Body of pancreas (tissue), 4 donors: ENCODE results near the gene SH3GL3. TPM values are rescaled to one million over a fixed set of nuclear protein-coding genes. Genes with fewer than 3 reads are reported as not detected.

ENCODE experiments used
- ATAC-seq: fragments of 150-250 bp; one replicate; pipeline ENCODE4 v1.9.1; 2016
- DNase-seq, 4 donors: peaks; one replicate each; pipeline ENCODE4 v3.0.0-alpha.2; 2019
- H3K27ac ChIP-seq, 4 donors: fragments of 200-600 bp; sonication (generic); 1 replicate in 3 of 4; 2 replicates in 1 of 4; pipeline versions ENCODE4 v1.5.1 to v1.6.1; 2016 to 2019; ENCODE audit warnings: mild to moderate bottlenecking in 1 of 4, mixed read lengths in 1 of 4, moderate library complexity in 1 of 4
- H3K27me3 ChIP-seq, 2 donors: fragments of 200-600 bp; sonication (generic); one replicate each; pipeline ENCODE4 v1.6.0; 2016; ENCODE audit warnings: mild to moderate bottlenecking in 1 of 2
- H3K36me3 ChIP-seq, 2 donors: fragments of 200-600 bp; sonication (generic); replicated peaks in 1 of 2; 2 replicates each; pipeline ENCODE4 v1.5.1; 2016; ENCODE audit warnings: low read depth in 2 of 2; ENCODE audit not compliant: insufficient read depth in 1 of 2
- H3K4me1 ChIP-seq: fragments of 200-600 bp; sonication (generic); one replicate; pipeline ENCODE4 v1.6.0; 2016
- H3K4me3 ChIP-seq, 2 donors: fragments of 200-600 bp; sonication (generic); 1 replicate in 1 of 2; 2 replicates in 1 of 2; pipeline ENCODE4 v1.5.1; 2016 to 2019
- H3K9me3 ChIP-seq, 3 donors: fragments of 200-600 bp; sonication (generic); 1 replicate in 2 of 3; 2 replicates in 1 of 3; pipeline ENCODE4 v1.5.1; 2016
- CTCF ChIP-seq, 7 experiments: fragments of 450-650 bp in 4 of 7; fragments of 200-600 bp in 3 of 7; sonication (generic) in 3 of 7; IDR thresholded peaks; one replicate each; pipeline ENCODE4 v1.5.1; 2016 to 2019; ENCODE audit warnings: antibody characterized with exemption in 7 of 7
- POLR2A ChIP-seq, 3 donors: fragments of 450-650 bp; IDR thresholded peaks; one replicate each; pipeline ENCODE4 v1.6.1; 2016; ENCODE audit warnings: antibody characterized with exemption in 3 of 3, mild to moderate bottlenecking in 2 of 3
- WGBS, 2 donors: methylation state at CpG; one replicate each; pipeline ENCODE4 v1.1.5; 2017; 5-methylcytosine and 5-hydroxymethylcytosine counted together
- intact Hi-C: fragments of 100-400 bp; cut with DNase I; formaldehyde crosslinking; loops from one replicate; pipeline ENCODE4 v1.15.1; 2023
- total RNA-seq, 2 donors: library from RNA; depleted of rRNA; stranded (reverse); fragments of >200 nt; gene quantifications; one replicate each; pipeline ENCODE4 v1.1.0, GENCODE V29; 2016

SH3GL3 gene
- total RNA-seq, 2 donors from 2014 or later = 2.3 TPM; not detected in 1

DNA sequence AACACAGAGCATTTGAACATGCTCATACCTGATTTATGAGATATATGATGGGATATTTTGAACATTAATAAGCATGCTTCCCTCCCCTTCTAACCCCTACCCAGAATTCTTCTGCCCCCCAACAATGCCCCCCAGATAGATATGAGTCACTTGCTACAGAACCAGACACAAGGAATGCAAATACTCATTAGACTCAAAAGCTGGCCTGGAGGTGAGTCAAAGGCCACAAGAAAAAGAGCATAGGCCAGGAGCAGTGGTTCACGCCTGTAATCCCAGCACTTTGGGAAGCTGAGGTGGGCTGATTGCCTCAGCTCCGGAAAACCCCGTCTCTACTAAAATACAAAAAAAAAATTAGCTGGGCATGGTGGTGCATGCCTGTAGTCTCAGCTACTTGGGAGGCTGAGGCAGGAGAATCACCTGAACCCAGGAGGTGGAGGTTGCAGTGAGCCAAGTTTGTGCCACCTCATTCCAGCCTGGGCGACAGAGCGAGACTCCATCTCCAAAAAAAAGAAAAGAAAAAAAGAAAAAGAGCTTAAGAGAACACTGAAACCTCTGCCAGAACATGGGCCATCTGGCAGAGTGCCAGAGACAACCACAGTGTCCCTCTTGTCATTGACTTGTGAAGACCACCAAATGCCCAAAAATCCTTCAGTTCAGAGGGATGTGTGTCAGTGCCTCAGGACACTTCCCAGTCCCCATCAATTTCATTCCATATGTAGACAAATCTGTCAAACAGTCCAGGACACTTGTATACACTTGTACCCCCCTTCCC, 3.9 kb upstream of the SH3GL3 start:
- ATAC-seq (no peak), DNase-seq (no peak)
- TF ChIP-seq POLR2A (IDR thresholded peaks at IDR 0.05) (no peak), CTCF (IDR thresholded peaks at IDR 0.05) (no peak)
- Histone ChIP-seq H3K27me3 (no peaks in the 10 kb centered on the region), H3K27ac (no peak overlapping the region), H3K36me3 (no peaks in the 10 kb centered on the region), H3K4me3 (no peak overlapping the region), H3K9me3 (no peaks in the 10 kb centered on the region), H3K4me1 (peaks cover 18% of the 10 kb centered on the region)
- intact Hi-C loops = no loop called here
- WGBS, 2 donors = 75 to 85% methylated on average over 5 of the region's 5 CpGs

DNA sequence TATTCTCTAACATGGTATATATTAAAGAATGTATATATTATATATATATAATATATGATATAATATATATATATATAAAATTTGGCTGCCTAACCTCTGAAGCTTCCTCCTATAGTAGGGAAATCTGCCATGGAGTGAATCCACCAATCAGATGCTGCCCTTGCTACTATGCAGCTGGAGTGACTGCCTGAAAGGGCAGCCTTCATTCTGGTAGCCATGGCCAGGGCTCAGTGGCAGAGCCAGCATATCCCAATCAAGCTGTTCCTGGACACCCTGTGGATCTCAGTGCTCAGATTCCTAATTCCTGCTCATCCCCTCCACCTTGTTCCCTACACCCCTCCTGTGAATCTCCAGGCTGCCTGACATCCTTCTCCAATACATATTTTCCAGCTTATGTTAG, 2.2 kb upstream of the SH3GL3 start:
- H3K4me3 ChIP-seq = no peak overlapping the region
- DNase-seq (no peak), ATAC-seq (no peak)
- intact Hi-C loops = no loop called here
- no peaks in the 10 kb centered on the region for H3K27me3 ChIP-seq
- H3K27ac ChIP-seq = no peak overlapping the region
- H3K9me3 ChIP-seq = no peaks in the 10 kb centered on the region
- no peak for TF ChIP-seq CTCF (IDR thresholded peaks at IDR 0.05)
- TF ChIP-seq POLR2A (IDR thresholded peaks at IDR 0.05) = no peak
- no peaks in the 10 kb centered on the region for H3K36me3 ChIP-seq
- peaks cover 18% of the 10 kb centered on the region for H3K4me1 ChIP-seq

DNA sequence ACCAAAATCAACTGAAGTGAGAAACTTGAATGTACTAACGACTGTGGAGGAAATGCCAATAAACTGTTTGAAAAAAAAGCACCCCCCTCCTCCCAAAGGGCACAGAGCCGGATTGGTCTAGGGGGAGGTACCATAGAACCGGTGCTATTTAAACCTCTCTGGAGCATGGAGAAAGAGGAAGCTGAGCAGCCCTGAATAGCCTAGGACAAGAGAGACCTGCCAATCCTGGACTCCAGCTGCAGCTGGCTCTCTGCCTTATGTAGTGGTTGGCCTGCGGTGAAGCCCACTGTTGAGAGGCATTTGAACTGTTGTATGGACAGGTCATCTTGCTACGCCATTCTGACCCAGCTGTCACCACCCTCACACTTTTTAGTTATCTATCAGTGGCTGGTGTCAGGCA, 1.5 kb upstream of the SH3GL3 start:
- H3K4me1 ChIP-seq = peaks cover 18% of the 10 kb centered on the region
- no peak for DNase-seq
- no peak for ATAC-seq
- H3K27me3 ChIP-seq = no peaks in the 10 kb centered on the region
- H3K27ac ChIP-seq = no peak overlapping the region
- 39 to 55% methylated on average over 5 of the region's 5 CpGs for WGBS, 2 donors
- TF ChIP-seq POLR2A (IDR thresholded peaks at IDR 0.05) (no peak), CTCF (IDR thresholded peaks at IDR 0.05) (no peak)
- H3K9me3 ChIP-seq = no peaks in the 10 kb centered on the region
- H3K36me3 ChIP-seq = no peaks in the 10 kb centered on the region
- intact Hi-C loops = no loop called here
- H3K4me3 ChIP-seq = no peak overlapping the region

GRCh38 chr15:83446417-83446816, 724 bp upstream of the SH3GL3 start:
- intact Hi-C loops = no loop called here
- Histone ChIP-seq H3K4me1 (peaks cover 18% of the 10 kb centered on the region), H3K27ac (no peak overlapping the region), H3K4me3 (no peak overlapping the region), H3K9me3 (no peaks in the 10 kb centered on the region), H3K27me3 (no peaks in the 10 kb centered on the region), H3K36me3 (no peaks in the 10 kb centered on the region)
- TF ChIP-seq CTCF (IDR thresholded peaks at IDR 0.05) (no peak), POLR2A (IDR thresholded peaks at IDR 0.05) (no peak)
- ATAC-seq (no peak), DNase-seq (no peak)
- WGBS, 2 donors = 64 to 88% methylated on average over 5 to 14 of the region's 14 CpGs

DNA sequence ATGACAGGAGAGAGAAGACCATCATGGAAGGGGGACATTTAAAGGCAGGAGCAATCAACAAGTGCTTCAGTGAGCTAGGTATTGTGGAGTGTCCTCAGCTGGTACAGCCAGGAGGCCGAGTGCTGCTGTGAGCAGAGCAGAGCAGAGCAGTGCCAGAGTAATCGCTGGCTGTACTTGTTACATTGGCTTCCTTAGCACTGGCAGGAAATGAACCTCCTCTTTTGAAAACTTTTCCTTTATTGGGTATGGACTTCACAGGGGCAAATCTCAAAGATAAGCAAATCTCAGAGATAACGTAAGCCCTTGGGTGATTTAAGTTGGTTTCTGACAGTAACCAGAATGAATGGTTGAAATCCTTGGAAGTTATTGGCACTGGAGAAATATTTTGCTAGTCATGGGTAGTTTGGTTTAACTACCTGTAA, 2.1 kb downstream of the SH3GL3 start:
- DNase-seq = no peak
- Histone ChIP-seq H3K4me1 (peaks cover 18% of the 10 kb centered on the region), H3K9me3 (no peaks in the 10 kb centered on the region), H3K27ac (no peak overlapping the region), H3K4me3 (no peak overlapping the region), H3K36me3 (no peaks in the 10 kb centered on the region), H3K27me3 (no peaks in the 10 kb centered on the region)
- intact Hi-C loops = no loop called here
- ATAC-seq = no peak
- WGBS, 2 donors = 32 to 36% methylated on average over 3 of the region's 3 CpGs
- TF ChIP-seq POLR2A (IDR thresholded peaks at IDR 0.05) (no peak), CTCF (IDR thresholded peaks at IDR 0.05) (no peak)
